Left renal cortex interstitium (tissue), 4 donors: ENCODE measurements around the gene MAP2K6. TPM values are rescaled to one million over a fixed set of nuclear protein-coding genes. Genes with fewer than 3 reads are reported as not detected.
"Not testable (repeated sequence)": the region's sequence is repeated elsewhere in the genome, so short reads cannot be mapped to it uniquely, and the experiment has no call there.

Source experiments
- DNase-seq, 4 donors: peaks; one replicate each; pipeline ENCODE4 v3.0.0-alpha.2; 2013; ENCODE audit warnings: low read depth in 4 of 4, low spot score in 2 of 4, missing footprints in 1 of 4
- polyA plus RNA-seq, 4 donors: library from polyadenylated mRNA; unstranded; fragments of 120-200 nt; gene quantifications; one replicate each; pipeline ENCODE4 v1.2.1, GENCODE V29; 2013; ENCODE audit not compliant: insufficient read length in 4 of 4

Gene MAP2K6
- polyA plus RNA-seq, 4 donors: 19.7 to 22.7 (median 22.0) TPM

DNA sequence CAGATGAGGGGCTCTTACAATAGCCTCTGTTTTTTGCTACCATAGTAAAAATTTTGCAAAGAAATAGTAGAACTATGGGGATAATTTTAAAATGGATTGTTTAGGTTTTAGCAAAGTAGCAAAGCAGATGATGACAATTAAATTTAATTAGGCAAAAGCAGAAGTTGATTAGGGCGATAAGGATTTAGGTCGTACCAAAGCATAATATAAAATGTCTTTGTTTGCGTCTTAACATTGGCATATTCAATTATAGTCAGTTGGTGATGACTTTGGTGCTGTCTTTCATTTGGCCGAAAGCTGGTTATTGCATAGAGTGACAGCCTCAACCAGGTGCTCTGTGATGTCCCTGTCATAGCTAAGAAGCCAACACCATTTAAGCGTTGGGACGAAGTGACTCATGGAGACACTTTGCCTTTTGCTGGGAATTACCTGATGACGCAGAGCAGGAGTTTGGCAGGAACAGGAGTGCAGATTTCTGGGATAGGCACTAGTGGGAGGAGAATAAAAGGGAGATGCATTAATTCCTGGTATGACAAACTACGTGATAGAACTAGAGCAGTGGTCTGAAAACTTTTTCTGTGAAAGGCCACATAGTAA is 38.3 kb downstream of the MAP2K6 start:
- no peak for DNase-seq

DNA sequence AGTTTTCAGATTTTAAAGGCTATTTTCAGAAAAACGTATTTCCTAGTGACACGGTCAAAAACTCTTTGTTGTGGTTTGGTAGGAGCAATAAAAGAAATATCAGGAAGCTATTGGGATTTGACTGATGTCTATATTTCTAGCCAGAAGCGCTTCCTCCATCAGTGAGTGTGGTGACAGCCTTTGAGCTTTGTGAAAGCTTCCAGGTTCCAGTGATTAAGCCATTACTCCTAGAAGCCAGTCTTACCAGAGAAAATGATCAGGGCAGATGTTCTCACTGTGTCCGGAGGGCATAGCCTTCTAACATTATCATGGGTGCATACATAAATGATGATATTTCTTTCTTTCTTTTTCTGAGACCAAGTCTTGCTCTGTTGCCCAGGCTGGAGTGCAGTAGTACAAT is 39.6 kb downstream of the MAP2K6 start:
- no peak for DNase-seq

DNA sequence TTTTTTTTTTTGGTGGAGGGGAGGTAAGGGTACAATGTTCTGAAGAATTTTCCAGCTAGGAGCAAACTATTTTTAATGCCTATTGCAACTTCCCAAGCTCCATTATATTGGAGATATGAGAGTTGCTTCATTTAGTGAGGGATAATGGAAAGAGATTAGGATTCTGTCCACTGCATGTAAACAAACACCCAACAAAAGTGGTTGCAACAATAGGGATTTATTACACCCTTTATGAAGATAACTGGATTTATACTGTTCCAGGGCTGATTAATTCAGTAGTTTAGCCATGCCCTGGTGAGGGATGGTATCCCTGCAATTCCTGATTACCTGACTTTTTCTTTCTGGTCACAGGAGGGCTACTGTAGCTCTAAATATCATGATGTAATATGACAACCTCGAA is 40.5 kb downstream of the MAP2K6 start:
- DNase-seq: no peak

DNA sequence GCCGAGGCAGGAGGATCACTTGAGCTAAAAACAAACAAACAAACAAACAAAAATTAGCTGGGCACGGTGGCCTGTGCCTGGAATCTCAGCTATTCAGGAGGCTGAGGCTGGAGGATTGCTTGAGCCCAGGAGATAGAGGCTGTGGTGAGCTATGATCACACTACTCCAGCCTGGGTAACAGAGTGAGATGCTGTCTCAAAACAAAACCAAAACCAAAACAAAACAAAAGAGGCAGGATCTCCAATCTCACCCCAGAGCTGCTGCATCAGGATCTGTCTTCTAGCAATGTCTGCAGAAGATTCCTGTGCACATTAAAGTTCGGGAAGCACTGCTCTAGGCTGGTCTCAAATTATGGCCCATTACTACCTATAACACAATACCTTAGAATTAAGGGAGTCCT is 43.1 kb downstream of the MAP2K6 start:
- no peak for DNase-seq

DNA sequence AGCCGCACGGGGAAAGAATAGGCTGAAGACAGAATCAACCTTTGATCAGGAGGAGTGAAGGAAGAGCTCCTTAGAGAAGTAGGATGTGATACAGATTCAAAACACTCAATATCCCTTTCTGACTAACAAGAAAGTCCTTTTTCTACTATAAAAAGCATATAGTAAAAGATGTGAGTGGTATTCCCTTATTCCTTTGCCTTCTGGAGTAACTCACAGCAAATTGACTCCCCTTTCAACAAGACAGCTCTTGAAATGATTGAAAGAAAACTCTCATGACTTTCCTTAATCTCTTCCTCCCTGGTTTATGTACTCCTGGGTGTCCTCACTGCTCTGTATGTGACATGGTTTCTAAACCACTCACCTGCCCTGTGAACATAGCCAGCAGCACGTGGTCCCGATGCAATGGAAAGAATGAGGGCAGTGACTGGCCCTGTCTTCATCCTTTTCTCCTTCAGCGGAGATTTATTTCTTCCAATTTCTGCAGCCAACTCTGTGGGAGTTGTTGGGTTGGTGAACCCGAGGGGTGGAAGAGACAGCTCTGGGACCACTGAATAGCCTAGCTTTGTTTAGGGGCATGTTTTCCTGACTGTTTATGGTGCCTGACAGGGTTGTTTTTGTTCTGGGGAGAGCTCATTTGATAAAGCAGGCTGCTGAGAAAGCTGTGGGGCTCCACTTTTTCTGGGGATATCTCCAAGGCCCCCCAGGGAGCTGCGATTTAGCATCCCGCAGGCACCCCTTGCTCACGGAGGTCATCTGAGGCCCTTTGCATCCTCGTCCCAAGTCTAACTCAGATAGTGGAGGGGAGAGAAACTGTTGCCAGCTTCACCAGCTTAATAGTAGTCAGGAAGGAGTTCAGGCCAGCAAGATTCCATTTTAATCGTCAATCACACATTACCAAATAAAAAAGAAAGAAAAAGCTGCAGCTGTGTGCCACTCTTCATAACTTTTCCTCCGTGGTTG is 46.7 kb downstream of the MAP2K6 start:
- DNase-seq: no peak

DNA sequence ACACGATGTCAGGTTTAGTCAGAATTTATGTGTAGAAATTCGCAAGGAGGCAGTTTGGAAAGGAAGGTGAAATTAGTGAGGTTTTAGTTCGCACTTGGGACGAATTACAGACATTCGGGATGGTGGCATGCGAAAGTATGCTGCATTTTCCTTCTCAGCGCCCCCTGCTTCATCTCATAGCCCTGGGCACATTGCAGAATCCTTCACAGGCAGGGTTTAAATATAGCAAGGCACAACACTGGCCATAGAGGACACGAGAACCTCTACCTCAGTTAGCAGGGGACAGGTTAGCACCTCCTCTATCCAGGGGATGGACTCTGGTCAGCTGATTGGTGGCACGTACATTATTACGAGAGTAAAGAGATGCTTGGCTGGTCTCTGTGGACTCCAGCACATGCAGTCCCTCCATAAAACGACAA is 47.5 kb downstream of the MAP2K6 start:
- DNase-seq: no peak

DNA sequence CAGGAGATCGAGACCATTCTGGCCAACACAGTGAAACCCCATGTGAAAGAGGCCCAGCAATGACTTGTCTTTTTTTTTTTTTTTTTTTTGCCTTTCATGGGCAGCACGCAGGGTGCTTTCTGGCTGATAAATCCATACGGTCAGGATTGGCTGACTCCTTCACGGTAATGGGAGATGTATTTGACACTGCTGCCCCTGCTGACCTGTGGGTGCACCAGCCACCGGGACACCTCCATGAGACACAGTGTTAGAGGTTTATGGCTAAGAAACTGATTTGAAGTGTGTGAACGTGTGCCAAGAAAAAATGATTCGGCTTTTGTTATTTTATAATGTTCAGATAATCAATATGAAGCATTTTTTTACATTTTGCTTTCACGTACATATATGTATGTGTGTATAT is 48.4 kb downstream of the MAP2K6 start:
- no peak for DNase-seq

DNA sequence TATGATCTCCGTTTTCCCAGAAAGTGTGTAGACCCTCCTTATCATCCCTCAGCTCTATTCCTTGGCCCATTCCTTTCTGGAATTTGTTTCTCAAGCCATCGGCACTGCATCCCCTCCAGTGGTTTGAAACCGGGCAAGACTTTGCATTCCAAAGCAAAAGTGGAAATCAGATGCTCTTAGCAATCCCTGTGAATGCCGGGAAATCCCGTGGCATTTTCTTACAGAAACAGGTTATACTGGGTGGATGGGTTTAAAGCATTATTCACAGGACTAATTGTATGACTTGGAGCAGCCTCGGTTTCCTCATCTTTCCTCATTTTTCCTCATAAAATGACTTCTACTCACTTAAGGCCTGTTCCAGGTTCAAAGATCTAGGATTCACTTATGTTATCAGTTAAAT is 52.0 kb downstream of the MAP2K6 start:
- no peak for DNase-seq

DNA sequence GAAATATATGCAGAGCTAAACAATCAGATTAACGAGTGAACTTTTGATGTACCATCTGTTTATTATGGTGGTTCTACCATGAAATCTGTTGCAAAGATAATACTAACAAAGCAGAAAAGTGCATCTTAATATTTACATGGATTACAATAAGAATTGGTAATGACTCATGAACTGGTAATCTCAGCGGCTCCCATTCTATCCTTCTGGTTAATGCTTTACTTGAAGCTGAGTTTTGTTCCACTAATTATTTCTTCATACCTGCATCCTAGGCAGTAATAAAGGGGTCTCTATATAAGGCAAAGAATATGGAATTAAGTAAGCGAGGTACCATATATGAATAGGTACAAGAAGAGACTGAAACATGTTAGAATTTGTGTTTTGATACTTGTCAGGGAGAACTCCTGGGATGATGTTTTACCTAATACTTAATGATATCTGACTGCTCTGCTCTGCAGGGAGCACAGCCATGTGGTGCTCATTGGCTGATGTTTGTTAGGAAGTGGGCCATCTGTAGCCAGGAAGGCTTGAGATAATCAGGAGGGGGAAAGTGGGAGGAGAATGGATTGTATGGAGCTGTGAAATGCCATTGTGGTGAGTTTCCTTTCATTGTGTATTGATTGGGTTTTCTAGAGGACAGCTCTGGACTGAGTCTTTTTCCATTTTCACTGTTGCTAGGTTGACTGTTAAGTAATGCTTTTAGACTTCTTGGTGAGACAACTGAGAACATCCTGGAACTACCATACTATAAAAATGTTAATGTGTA is 52.6 kb downstream of the MAP2K6 start:
- no peak for DNase-seq

DNA sequence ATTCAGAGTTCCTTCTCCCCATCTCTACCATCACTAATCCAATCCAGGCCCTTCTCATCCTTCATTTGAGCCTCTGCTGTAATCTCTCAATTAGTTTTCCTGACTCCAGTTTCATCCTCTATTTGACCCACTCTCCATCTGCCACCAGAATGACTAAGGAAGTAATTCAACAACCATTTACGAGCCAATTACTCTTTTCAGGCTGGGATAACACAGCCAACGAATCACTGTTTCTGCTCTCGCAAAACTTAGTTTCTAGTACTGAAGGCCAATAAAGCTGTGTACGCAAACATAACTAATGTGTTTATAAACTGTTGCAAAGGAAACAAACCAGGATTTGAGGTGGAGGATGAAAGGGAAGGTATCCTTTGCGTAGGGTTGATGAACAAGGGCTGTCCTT is 53.7 kb downstream of the MAP2K6 start:
- DNase-seq: no peak

DNA sequence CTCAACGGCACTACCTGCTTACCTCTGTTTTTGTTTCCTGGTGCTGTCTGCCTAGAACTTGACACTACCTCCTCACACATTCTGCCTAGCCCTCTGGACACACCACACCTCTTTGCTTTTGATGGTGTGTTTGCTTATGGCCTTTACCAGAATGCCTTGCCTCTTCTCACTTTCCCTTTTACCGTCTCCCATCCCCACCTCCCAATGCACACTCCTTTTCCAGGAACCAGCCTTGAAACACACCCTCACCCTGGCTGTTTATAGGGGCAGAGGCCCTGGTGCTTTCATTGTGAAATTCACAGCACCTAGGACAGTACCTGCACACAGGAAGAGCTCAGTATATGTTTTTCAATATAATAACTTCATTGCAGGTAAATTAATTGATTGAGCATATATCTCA is 56.2 kb downstream of the MAP2K6 start:
- no peak for DNase-seq

DNA sequence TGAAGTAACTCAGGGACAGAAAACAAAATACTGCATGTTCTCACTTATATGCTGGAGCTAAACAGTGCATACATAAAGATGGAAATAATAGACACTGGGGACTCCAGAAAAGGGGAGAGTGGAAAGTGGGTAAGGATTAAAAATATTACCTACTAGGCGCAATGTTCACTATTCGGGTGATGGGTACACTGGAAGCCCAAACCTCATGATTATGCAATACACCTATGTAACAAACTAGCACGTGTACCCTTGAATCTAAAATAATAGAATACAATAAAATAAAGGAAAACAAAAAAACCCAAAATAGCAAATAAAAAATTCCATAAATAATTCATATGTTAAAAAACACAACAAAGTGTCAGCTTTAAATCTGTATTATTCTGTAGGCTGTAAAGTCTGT is 56.9 kb downstream of the MAP2K6 start:
- no peak for DNase-seq

DNA sequence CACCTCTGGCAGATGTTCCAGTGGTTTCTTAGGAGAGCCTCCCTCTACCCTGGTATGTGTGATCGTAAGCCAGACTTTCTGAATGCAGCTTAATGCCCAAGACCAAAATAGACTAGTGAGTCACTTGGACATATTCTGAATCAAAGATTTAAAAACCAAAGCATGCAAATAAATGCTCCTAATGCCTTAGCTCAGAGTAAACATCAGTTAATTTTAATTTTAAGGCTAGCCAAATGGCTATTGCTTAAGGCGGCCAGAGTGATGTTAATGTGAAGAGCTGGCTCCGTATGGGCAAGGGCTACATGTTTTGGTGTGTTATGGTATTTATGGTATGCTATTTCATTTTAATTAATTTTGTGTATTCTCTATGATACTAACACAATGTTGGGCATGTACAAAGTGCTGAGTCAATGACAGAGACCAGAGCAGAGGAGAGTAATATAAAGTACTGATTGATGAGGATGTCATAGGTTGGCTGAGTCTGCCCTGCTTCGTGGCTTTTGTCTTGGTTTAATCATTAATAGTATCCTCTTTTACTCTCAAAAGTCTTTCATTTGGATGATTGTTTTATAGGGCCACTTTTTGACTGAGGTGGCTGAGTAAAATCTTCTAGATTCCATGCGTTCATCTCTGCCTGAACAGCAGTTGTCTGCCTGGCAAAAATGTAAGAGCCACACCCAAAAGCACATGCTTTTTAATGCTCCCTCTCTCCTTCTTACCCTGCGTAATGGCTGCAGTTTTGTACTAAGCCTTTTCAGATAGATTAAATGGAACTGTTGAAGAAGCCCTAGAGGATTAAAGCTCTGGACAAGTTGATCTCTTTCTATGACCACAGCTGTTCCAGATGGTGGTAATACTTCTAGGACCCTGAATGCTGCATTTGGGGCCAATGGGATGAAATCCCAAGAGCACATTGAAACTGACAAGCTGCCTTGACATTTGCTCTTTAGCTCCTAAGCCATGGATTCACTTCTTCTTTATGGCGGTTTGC is 59.6 kb downstream of the MAP2K6 start:
- DNase-seq: no peak

DNA sequence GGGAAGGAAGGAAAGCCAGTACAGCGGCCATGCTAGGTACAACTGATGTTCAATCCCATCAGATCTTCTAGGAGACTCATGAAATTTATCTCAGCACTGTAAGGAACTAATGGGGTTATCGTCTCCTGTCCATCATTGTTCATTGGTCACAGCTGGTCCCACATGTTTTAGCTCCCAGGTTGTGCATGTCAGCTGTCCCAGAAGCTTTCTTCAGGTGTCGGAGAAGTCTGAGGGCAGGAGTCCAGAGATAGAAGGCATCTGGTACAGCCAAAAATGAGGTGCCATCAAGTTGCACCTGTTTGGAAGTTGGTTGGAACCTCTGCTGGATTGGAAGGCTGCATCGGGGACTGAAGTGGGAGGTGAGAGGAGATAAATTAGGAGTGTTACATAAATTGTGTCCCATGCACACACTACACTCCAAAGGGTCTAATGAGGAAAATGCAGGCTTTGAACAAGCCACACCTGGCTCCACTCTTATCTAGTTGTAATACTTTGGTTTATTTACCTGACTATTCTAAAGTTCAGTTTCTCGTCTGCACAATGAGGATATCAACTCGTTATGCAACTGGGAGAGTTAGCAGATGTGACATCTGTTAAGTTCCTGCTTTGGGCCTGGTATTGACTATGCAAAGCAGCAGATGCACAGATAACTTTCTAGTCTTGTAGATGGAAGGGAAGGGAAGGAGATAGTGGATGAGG is 62.9 kb downstream of the MAP2K6 start:
- no peak for DNase-seq

DNA sequence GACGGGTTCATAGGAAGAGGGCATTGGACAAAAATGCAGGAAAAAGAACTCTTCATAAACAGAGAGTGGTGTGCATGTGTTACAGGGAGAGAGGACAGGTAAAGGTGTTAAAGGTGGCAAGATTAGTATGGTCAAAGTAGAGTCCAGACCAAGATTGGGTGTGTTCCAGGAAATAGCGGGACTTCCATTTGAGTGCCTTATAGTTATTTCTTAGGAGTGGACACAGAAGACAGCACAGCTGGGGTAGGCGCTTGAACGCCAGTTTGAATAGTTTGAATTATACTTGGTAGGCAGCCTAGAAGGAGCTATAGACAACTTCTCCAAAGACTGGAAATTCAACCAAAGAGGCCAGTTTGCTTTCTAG is 63.4 kb downstream of the MAP2K6 start:
- DNase-seq: no peak

DNA sequence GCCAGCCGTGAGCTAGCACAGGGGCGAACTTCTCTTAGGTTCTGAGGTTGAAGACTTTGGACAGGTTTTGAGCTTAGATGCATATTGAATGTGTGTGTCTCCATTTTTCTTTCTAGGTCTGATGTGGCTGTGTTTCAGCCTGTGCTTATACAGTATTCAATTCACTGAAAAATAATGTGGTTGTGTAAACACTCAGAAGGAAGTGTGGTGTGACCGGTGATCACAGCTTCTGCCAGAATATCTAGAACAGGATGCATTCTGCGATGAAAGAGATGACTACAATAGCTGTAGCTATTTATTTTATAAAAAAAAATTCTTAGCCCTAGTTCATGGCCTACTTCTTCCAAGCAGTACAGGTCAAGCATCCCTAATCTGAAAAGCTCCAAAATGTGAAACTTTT is 64.4 kb downstream of the MAP2K6 start:
- DNase-seq: no peak

DNA sequence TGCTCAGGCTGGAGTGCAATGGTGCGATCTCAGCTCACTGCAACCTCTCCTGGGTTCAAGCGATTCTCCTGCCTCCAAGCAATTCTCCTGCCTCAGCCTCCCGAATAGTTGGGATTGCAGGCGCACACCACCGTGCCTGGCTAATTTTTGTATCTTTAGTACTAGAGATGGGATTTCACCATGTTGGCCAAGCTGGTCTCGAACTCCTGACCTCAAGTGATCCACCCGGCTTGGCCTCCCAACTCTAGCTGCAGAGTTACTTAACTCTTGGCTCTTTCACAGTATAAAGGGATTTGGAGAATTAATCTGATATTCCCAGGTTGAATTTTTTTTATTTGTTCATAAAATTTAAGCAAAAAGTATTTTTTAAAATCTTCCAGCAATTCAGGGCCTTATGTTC is 65.3 kb downstream of the MAP2K6 start:
- not testable (repeated sequence) for DNase-seq

DNA sequence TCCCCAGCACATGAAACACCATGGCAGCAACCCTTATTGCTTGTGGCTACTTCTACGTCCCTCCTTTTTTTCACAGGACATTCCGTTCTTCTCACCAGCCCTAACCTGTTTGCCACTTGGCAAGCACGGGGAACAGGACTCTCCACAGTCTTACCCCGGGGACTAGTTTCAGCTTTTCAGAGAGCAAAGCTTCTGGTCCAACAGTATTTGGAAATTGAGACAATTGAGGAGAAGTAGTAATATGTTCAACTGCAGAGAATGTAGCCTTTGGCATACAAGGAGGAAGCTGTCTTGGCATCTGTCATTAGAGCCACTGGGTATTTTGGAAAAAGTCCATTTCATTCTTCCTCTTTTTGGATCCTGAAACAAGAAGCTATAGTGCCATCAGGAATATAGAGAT is 65.7 kb downstream of the MAP2K6 start:
- DNase-seq: no peak

DNA sequence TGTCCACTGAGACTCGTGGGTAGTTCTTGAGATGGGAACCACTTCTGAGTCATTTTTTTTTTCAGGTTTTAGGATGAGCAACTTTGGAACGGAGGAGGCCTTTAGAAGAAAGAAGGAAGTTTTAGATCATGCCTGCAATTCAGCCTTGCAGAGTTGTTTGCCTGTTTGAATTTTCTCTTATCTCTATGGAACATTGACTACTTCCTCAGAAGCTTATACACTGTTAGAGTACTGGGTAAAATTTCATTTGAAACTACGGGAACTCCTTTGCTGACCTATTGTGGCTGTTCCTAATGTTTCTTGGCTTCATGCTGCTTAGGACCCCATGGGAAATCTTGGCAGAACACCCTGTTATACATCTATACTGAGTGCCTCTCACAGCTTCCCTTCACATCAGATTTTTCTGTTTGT is 70.8 kb downstream of the MAP2K6 start:
- DNase-seq: no peak
